Measurements from ENCODE around the gene TSPOAP1.
A peak's percentile ranks its signal among the peaks of the same experiment; 100 is the strongest.

The TSPOAP1 gene

GRCh38 chr17:58278661-58279015 is 50.0 kb downstream of the TSPOAP1 start:
- no peak overlapping the region for H3K9ac ChIP-seq (ENCODE audit: low read depth, low read length)
- H3K9me3 ChIP-seq (ENCODE audit: control insufficient read depth, insufficient read depth, low read length) = no peaks in the 10 kb centered on the region
- no peaks in the 10 kb centered on the region for H3K36me3 ChIP-seq (ENCODE audit: control insufficient read depth, insufficient read depth, low read length)
- H3K4me1 ChIP-seq (ENCODE audit: control insufficient read depth, insufficient read depth, low read length) = no peaks in the 10 kb centered on the region
- peak overlapping the region; percentile 30 for H3K4me3 ChIP-seq (ENCODE audit: low read depth, low read length)
- peaks cover 38% of the 10 kb centered on the region for H3K27me3 ChIP-seq (ENCODE audit: control insufficient read depth, insufficient read depth, low read length)

DNA sequence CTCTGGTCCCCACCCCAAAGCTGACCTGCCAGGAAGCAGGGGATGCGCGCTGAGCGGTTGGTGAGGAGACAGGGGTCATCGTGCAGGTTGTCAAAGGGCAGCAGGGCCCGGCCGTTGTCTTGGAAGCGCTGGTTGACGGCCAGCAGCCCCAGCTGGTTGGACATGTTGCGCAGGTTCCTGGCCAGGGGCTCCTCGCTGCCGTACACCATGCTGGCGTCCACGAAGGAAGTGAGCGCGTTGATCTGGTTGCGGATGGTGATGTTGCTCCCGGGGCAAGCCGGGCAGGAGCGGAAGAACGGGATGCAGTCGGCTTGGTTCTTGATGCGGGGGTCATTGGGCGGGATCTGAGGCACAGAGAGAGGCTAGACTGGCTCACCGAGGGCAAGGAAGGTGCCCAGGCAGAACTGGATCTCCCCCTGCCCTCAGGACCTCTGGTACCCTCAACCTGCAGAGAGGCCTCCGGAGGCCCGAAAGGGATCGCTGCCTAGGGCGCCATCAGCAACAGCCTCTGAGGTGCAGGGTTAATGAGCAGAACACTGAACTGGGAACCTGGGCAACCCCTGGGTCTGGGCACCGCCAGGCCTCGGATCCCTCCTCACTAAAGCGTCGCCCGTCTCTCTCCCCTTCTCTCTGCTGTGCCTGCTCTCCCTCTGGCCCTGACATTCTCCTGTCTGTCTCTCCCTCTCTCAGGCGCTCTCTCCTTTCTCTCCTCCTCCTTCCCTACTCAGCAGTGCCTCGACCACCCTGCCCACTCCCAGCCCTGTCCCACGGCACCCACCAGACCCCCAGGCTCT is 50.6 kb downstream of the TSPOAP1 start:
- Histone ChIP-seq H3K9ac (ENCODE audit: low read depth, low read length) (no peak overlapping the region), H3K27me3 (ENCODE audit: control insufficient read depth, insufficient read depth, low read length) (peaks cover 38% of the 10 kb centered on the region), H3K4me1 (ENCODE audit: control insufficient read depth, insufficient read depth, low read length) (no peaks in the 10 kb centered on the region), H3K4me3 (ENCODE audit: low read depth, low read length) (no peak overlapping the region), H3K9me3 (ENCODE audit: control insufficient read depth, insufficient read depth, low read length) (no peaks in the 10 kb centered on the region), H3K36me3 (ENCODE audit: control insufficient read depth, insufficient read depth, low read length) (no peaks in the 10 kb centered on the region)

- Histone ChIP-seq H3K36me3 (ENCODE audit: control insufficient read depth, insufficient read depth, low read length) (no peaks in the 10 kb centered on the region), H3K27me3 (ENCODE audit: control insufficient read depth, insufficient read depth, low read length) (peaks cover 38% of the 10 kb centered on the region), H3K9ac (ENCODE audit: low read depth, low read length) (no peak overlapping the region), H3K4me3 (ENCODE audit: low read depth, low read length) (no peak overlapping the region), H3K4me1 (ENCODE audit: control insufficient read depth, insufficient read depth, low read length) (no peaks in the 10 kb centered on the region), H3K9me3 (ENCODE audit: control insufficient read depth, insufficient read depth, low read length) (no peaks in the 10 kb centered on the region)
Observed at GRCh38 chr17:58277107-58277801, 51.3 kb downstream of the TSPOAP1 start.

DNA sequence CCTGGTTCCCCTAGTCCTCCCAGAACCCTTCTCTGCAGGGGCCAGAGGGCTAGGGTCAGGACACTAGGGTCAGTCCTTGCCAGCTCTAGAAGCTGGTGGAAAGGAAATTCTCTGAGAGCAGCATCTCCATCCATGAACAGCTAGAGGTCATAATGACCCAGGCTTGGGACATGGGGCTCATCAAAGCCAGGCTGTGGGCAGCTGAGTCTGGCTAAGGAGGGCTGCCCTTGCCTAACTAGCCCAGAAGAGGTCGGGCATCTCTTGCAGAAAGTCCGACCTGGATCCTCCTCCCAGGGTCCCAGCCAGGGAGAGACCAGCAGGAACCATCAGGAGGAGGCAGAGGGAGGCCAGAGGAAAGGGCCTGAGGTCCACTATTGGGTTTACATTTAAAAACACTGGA is 52.2 kb downstream of the TSPOAP1 start:
- Histone ChIP-seq H3K9ac (ENCODE audit: low read depth, low read length) (no peak overlapping the region), H3K27me3 (ENCODE audit: control insufficient read depth, insufficient read depth, low read length) (peaks cover 38% of the 10 kb centered on the region), H3K4me3 (ENCODE audit: low read depth, low read length) (no peak overlapping the region)

DNA sequence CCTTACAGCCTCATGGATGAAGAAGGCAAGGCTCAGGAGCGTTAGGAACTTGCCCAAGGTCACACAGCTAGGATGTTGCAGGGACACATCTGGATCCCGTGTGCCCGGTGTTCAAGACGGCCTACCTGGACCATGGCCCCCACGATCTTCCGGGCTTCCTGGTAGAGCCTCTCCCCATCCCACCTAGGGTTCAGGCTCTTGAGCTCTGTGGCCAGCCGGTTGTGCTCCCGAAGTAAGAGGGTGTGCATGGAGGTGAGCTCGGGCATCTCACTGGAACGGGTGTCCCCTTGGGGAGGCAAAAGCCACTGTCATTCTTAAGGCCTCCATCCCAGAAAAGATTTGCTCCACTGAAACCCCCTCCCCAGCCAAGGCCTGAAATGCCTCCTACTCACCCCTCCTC is 53.2 kb downstream of the TSPOAP1 start:
- Histone ChIP-seq H3K4me3 (ENCODE audit: low read depth, low read length) (no peak overlapping the region), H3K9ac (ENCODE audit: low read depth, low read length) (no peak overlapping the region), H3K36me3 (ENCODE audit: control insufficient read depth, insufficient read depth, low read length) (no peaks in the 10 kb centered on the region), H3K4me1 (ENCODE audit: control insufficient read depth, insufficient read depth, low read length) (no peaks in the 10 kb centered on the region), H3K9me3 (ENCODE audit: control insufficient read depth, insufficient read depth, low read length) (no peaks in the 10 kb centered on the region), H3K27me3 (ENCODE audit: control insufficient read depth, insufficient read depth, low read length) (peaks cover 33% of the 10 kb centered on the region)

More for the DNA sequence above, 52.2 kb downstream of the TSPOAP1 start:
- H3K36me3 ChIP-seq (ENCODE audit: control insufficient read depth, insufficient read depth, low read length) = no peaks in the 10 kb centered on the region
- H3K4me1 ChIP-seq (ENCODE audit: control insufficient read depth, insufficient read depth, low read length) = no peaks in the 10 kb centered on the region
- H3K9me3 ChIP-seq (ENCODE audit: control insufficient read depth, insufficient read depth, low read length) = no peaks in the 10 kb centered on the region

GRCh38 chr17:58273453-58274104 is 55.0 kb downstream of the TSPOAP1 start:
- Histone ChIP-seq H3K9me3 (ENCODE audit: control insufficient read depth, insufficient read depth, low read length) (no peaks in the 10 kb centered on the region), H3K36me3 (ENCODE audit: control insufficient read depth, insufficient read depth, low read length) (no peaks in the 10 kb centered on the region), H3K4me3 (ENCODE audit: low read depth, low read length) (no peak overlapping the region), H3K9ac (ENCODE audit: low read depth, low read length) (no peak overlapping the region), H3K27me3 (ENCODE audit: control insufficient read depth, insufficient read depth, low read length) (peaks cover 14% of the 10 kb centered on the region), H3K4me1 (ENCODE audit: control insufficient read depth, insufficient read depth, low read length) (no peaks in the 10 kb centered on the region)

- no peak overlapping the region for H3K9ac ChIP-seq (ENCODE audit: low read depth, low read length)
- no peaks in the 10 kb centered on the region for H3K36me3 ChIP-seq (ENCODE audit: control insufficient read depth, insufficient read depth, low read length)
- no peaks in the 10 kb centered on the region for H3K4me1 ChIP-seq (ENCODE audit: control insufficient read depth, insufficient read depth, low read length)
- H3K27me3 ChIP-seq (ENCODE audit: control insufficient read depth, insufficient read depth, low read length) = peaks cover 5% of the 10 kb centered on the region
- no peaks in the 10 kb centered on the region for H3K9me3 ChIP-seq (ENCODE audit: control insufficient read depth, insufficient read depth, low read length)
- H3K4me3 ChIP-seq (ENCODE audit: low read depth, low read length) = no peak overlapping the region
Observed at GRCh38 chr17:58272367-58273280, 56.0 kb downstream of the TSPOAP1 start.

DNA sequence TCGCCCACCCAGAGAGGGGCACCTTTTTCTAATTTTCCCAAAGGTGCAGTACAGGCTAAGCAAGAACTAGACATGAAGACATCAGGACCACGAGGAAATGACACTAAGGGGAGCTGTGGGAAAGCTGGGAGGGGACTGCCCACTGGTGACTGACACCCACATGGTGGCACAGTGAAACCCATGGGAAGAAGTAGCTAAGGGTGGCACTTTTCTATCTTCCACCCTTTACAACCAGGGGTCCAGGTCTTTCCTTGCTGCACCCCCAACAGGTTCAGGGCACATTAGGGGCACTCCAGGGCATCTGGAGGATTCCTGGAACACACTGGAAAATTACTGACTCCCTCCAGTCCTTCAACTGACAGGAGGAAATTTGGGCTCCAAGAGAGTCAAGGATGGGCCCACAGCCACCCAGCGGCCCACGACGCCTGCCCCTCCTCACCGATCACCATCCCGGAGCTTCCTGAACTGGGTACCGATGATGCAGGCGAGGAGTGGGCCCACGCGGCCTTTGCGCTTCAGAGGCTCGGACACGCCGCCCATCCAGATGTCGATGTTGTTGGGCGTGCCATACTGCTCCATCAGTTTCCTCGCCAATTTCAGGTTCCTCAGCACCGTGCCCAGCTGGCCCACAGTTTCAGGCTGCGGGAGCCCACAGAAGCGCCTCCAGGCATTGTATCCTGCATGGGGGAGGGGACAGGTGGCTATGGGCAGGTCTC is 57.2 kb downstream of the TSPOAP1 start:
- Histone ChIP-seq H3K9me3 (ENCODE audit: control insufficient read depth, insufficient read depth, low read length) (no peaks in the 10 kb centered on the region), H3K36me3 (ENCODE audit: control insufficient read depth, insufficient read depth, low read length) (no peaks in the 10 kb centered on the region), H3K9ac (ENCODE audit: low read depth, low read length) (no peak overlapping the region), H3K4me1 (ENCODE audit: control insufficient read depth, insufficient read depth, low read length) (no peaks in the 10 kb centered on the region), H3K4me3 (ENCODE audit: low read depth, low read length) (no peak overlapping the region), H3K27me3 (ENCODE audit: control insufficient read depth, insufficient read depth, low read length) (no peaks in the 10 kb centered on the region)

- H3K4me1 ChIP-seq (ENCODE audit: control insufficient read depth, insufficient read depth, low read length) = no peaks in the 10 kb centered on the region
- H3K9me3 ChIP-seq (ENCODE audit: control insufficient read depth, insufficient read depth, low read length) = no peaks in the 10 kb centered on the region
- H3K27me3 ChIP-seq (ENCODE audit: control insufficient read depth, insufficient read depth, low read length) = no peaks in the 10 kb centered on the region
- no peak overlapping the region for H3K4me3 ChIP-seq (ENCODE audit: low read depth, low read length)
- H3K9ac ChIP-seq (ENCODE audit: low read depth, low read length) = no peak overlapping the region
- no peaks in the 10 kb centered on the region for H3K36me3 ChIP-seq (ENCODE audit: control insufficient read depth, insufficient read depth, low read length)
Observed at GRCh38 chr17:58270476-58271215, 57.9 kb downstream of the TSPOAP1 start.

GRCh38 chr17:58269557-58270291 is 58.9 kb downstream of the TSPOAP1 start:
- Histone ChIP-seq H3K36me3 (ENCODE audit: control insufficient read depth, insufficient read depth, low read length) (no peaks in the 10 kb centered on the region), H3K4me1 (ENCODE audit: control insufficient read depth, insufficient read depth, low read length) (no peaks in the 10 kb centered on the region), H3K9me3 (ENCODE audit: control insufficient read depth, insufficient read depth, low read length) (no peaks in the 10 kb centered on the region), H3K27me3 (ENCODE audit: control insufficient read depth, insufficient read depth, low read length) (peaks cover 4% of the 10 kb centered on the region), H3K4me3 (ENCODE audit: low read depth, low read length) (no peak overlapping the region), H3K9ac (ENCODE audit: low read depth, low read length) (no peak overlapping the region)
